PC-3 (cell line): ENCODE measurements around the gene PRKN. TPM values are rescaled to one million over a fixed set of nuclear protein-coding genes. Genes with fewer than 3 reads are reported as not detected.

Source experiments
- ATAC-seq: fragments of 200-7000 bp; cut with Tn5 transposase; 2 replicates; pipeline ENCODE4 v1.9.1; 2020; ENCODE audit warnings: mild to moderate bottlenecking, moderate library complexity
- BruUV-seq: library from RNA; stranded (reverse); fragments of 400-500 nt; replicated peaks from 2 replicates; lab custom pipeline; 2021; lab: Mats Ljungman, UMichigan
- CTCF ChIA-PET: fragments of 300-600 bp; sonication (Branson Sonifier 250); formaldehyde crosslinking; loops from one replicate; lab custom pipeline; 2022; ENCODE audit warnings: antibody characterized with exemption; lab: Charles Lee
- POLR2A ChIA-PET: fragments of 300-600 bp; sonication (Branson Sonifier 250); formaldehyde crosslinking; loops from one replicate; lab custom pipeline; 2022; ENCODE audit warnings: antibody characterized with exemption; ENCODE audit not compliant: unreplicated experiment; lab: Charles Lee
- DNase-seq: peaks from one replicate; pipeline ENCODE4 v3.0.0-alpha.2; 2015
- H2AFZ ChIP-seq: fragments of 300-600 bp; sonication (generic); 2 replicates; pipeline ENCODE4 v1.6.0; 2016; ENCODE audit warnings: antibody characterized with exemption, low read length
- H3F3A ChIP-seq: fragments of 300-600 bp; sonication (generic); one replicate; pipeline ENCODE4 v1.6.0; 2017; ENCODE audit warnings: antibody characterized with exemption, low read length, control low read depth, mild to moderate bottlenecking; ENCODE audit not compliant: unreplicated experiment
- H3K27ac ChIP-seq: fragments of 300-600 bp; sonication (generic); 2 replicates; pipeline ENCODE4 v1.5.1; 2016; ENCODE audit warnings: mild to moderate bottlenecking, low read length
- H3K27me3 ChIP-seq: fragments of 300-600 bp; sonication (generic); 2 replicates; pipeline ENCODE4 v1.6.1; 2016; ENCODE audit warnings: low read length, mixed read lengths
- H3K36me3 ChIP-seq: fragments of 300-600 bp; sonication (generic); 2 replicates; pipeline ENCODE4 v1.6.1; 2016; ENCODE audit warnings: low read depth, mixed run types, low read length, mixed read lengths
- H3K4me1 ChIP-seq: fragments of 300-600 bp; sonication (generic); 2 replicates; pipeline ENCODE4 v1.5.1; 2016; ENCODE audit warnings: low read length; ENCODE audit not compliant: insufficient read depth
- H3K4me2 ChIP-seq: fragments of 300-600 bp; sonication (generic); 2 replicates; pipeline ENCODE4 v1.6.0; 2016; ENCODE audit warnings: low read length
- H3K4me3 ChIP-seq: fragments of 300-600 bp; sonication (generic); 2 replicates; pipeline ENCODE4 v1.5.1; 2016; ENCODE audit warnings: mild to moderate bottlenecking, low read length, mixed read lengths
- H3K79me2 ChIP-seq: fragments of 300-600 bp; sonication (generic); 2 replicates; pipeline ENCODE4 v1.6.1; 2017; ENCODE audit warnings: low read length, mixed read lengths
- H3K9ac ChIP-seq: fragments of 300-600 bp; sonication (generic); 2 replicates; pipeline ENCODE4 v1.6.0; 2016; ENCODE audit warnings: mild to moderate bottlenecking, low read length
- H3K9me2 ChIP-seq: fragments of 300-600 bp; sonication (generic); replicated peaks from 2 replicates; pipeline ENCODE4 v1.6.1; 2016; ENCODE audit warnings: mixed run types, low read length, mixed read lengths
- H3K9me3 ChIP-seq: fragments of 300-600 bp; sonication (generic); 2 replicates; pipeline ENCODE4 v1.6.1; 2016; ENCODE audit warnings: low read length, mixed read lengths
- H4K20me1 ChIP-seq: fragments of 300-600 bp; sonication (generic); 2 replicates; pipeline ENCODE4 v1.6.1; 2016; ENCODE audit warnings: low read length, mixed read lengths
- CTCF ChIP-seq: fragments of 300-600 bp; sonication (generic); conservative IDR thresholded peaks from 2 replicates; pipeline ENCODE4 v1.5.1; 2017; ENCODE audit warnings: antibody characterized with exemption, low read depth, mild to moderate bottlenecking, low read length
- EZH2 ChIP-seq: fragments of 300-600 bp; sonication (generic); IDR thresholded peaks from one replicate; pipeline ENCODE4 v1.6.1; 2017; ENCODE audit warnings: antibody characterized with exemption, mild to moderate bottlenecking, low read length; ENCODE audit not compliant: unreplicated experiment
- EZH2phosphoT487 ChIP-seq: fragments of 300-600 bp; sonication (generic); IDR thresholded peaks from 2 replicates; pipeline ENCODE4 v1.6.1; 2018; ENCODE audit warnings: mild to moderate bottlenecking, antibody characterized with exemption, low read length, borderline replicate concordance
- intact Hi-C: fragments of 100-400 bp; cut with micrococcal nuclease; formaldehyde crosslinking; loops from 2 replicates; pipeline ENCODE4 v1.9.0; 2023
- total RNA-seq: library from RNA; depleted of rRNA; stranded (reverse); fragments of >200 nt; gene quantifications from 2 replicates; pipeline ENCODE4 v1.2.3, GENCODE V29; 2014

The PRKN gene
- total RNA-seq, 1 experiment from 2014 or later = not detected

GRCh38 chr6:161407581-161407980, 1320.0 kb downstream of the PRKN start:
- no peaks in the 10 kb centered on the region for H3K36me3 ChIP-seq
- DNase-seq = peak; percentile 48
- no peaks in the 10 kb centered on the region for H3K9me3 ChIP-seq
- H3K79me2 ChIP-seq = no peaks in the 10 kb centered on the region
- no TSS peak for BruUV-seq
- CTCF ChIA-PET = interaction anchor here (1.0 kb wide), 1 partner anchor 11 kb away, joined by 3 read pairs; no protein-coding TSS in a partner anchor
- H3K4me1 ChIP-seq = peaks cover 20% of the 10 kb centered on the region
- peak overlapping the region; percentile 70 for H3K27ac ChIP-seq
- 0 out of 2 replicates have a peak overlapping the region, but pooled peaks have one; percentile 67 for H3K4me2 ChIP-seq
- no peak overlapping the region for H2AFZ ChIP-seq
- no peak for TF ChIP-seq CTCF
- TF ChIP-seq EZH2phosphoT487 = no peak
- TF ChIP-seq EZH2 = no peak
- no peak overlapping the region for H3K4me3 ChIP-seq
- H3F3A ChIP-seq = no peaks in the 10 kb centered on the region
- no peaks in the 10 kb centered on the region for H3K27me3 ChIP-seq
- no peaks in the 10 kb centered on the region for H4K20me1 ChIP-seq
- no peak for ATAC-seq
- intact Hi-C loops = no loop called here
- POLR2A ChIA-PET = no interaction called here
- H3K9ac ChIP-seq = no peak overlapping the region
- no peaks in the 10 kb centered on the region for H3K9me2 ChIP-seq

DNA sequence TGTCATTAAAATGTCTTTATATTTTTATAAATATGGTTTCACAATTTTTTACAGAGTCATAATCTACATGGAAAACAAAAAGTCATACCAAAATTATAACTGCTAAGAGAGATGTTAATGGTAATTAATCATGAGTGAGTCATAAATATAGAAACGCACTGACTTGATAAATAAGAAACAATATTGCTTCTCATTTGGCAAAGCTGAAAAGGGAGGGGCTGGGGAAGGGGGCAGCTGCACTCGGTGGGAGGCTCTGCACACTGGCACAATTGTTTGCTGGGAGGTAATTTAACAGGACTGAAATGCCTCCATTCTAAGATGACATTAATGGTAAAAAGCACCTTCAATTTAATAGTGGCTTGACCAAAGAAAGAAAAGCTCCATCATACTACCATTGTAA, 1320.5 kb downstream of the PRKN start:
- no peak overlapping the region for H2AFZ ChIP-seq
- H3K27ac ChIP-seq = peak overlapping the region; percentile 70
- H3F3A ChIP-seq = no peaks in the 10 kb centered on the region
- no peaks in the 10 kb centered on the region for H4K20me1 ChIP-seq
- ChIA-PET POLR2A (no interaction called here), CTCF (interaction anchor here (1.0 kb wide), 1 partner anchor 11 kb away, joined by 3 read pairs; no protein-coding TSS in a partner anchor)
- no peaks in the 10 kb centered on the region for H3K79me2 ChIP-seq
- H3K9ac ChIP-seq = peak overlapping the region; percentile 4; the same call in 1 of the 2 replicates
- no TSS peak for BruUV-seq
- peaks cover 20% of the 10 kb centered on the region for H3K4me1 ChIP-seq
- H3K27me3 ChIP-seq = no peaks in the 10 kb centered on the region
- H3K4me3 ChIP-seq = no peak overlapping the region
- intact Hi-C loops = no loop called here
- no peaks in the 10 kb centered on the region for H3K36me3 ChIP-seq
- peak overlapping the region; percentile 67 for H3K4me2 ChIP-seq
- no peaks in the 10 kb centered on the region for H3K9me3 ChIP-seq
- DNase-seq (no peak), ATAC-seq (no peak)
- no peaks in the 10 kb centered on the region for H3K9me2 ChIP-seq
- TF ChIP-seq EZH2phosphoT487 = no peak
- no peak for TF ChIP-seq EZH2
- TF ChIP-seq CTCF = no peak

DNA sequence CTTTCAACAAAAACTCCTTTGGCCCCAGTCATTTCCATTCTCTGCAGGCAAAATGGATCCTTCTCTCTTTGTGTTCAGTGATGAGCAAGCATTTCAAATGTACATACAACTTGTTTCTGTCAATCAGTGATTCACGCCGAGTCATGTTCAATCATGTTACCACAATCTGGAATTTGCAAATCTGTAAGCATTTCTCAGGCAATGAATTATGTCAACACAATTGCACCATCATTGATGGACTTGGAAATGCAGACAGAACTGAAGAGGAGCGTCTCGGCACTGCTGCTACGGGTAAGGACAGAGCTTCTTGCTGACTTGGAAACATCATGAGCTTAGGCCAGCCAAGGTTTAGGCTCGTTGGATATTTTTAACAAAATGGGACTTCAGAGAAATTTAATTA, 1320.9 kb downstream of the PRKN start:
- POLR2A ChIA-PET = no interaction called here
- TF ChIP-seq CTCF = no peak
- TF ChIP-seq EZH2 = no peak
- TF ChIP-seq EZH2phosphoT487 = no peak
- Histone ChIP-seq H4K20me1 (no peaks in the 10 kb centered on the region), H3K36me3 (no peaks in the 10 kb centered on the region), H3K27ac (peak overlapping the region; percentile 70), H3F3A (no peaks in the 10 kb centered on the region), H3K9me2 (no peaks in the 10 kb centered on the region), H2AFZ (peak overlapping the region; percentile 36; the same call in 1 of the 2 replicates), H3K9ac (peak overlapping the region; percentile 6; the same call in 1 of the 2 replicates), H3K4me2 (peak overlapping the region; percentile 67), H3K79me2 (no peaks in the 10 kb centered on the region), H3K9me3 (no peaks in the 10 kb centered on the region), H3K27me3 (no peaks in the 10 kb centered on the region), H3K4me1 (peaks cover 20% of the 10 kb centered on the region), H3K4me3 (no peak overlapping the region)
- CTCF ChIA-PET = interaction anchor here (1.0 kb wide), 1 partner anchor 12 kb away, joined by 3 read pairs; no protein-coding TSS in a partner anchor
- intact Hi-C loops = no loop called here
- DNase-seq (peak; percentile 90), ATAC-seq (peak; percentile 31; the same call in 1 of the 2 replicates)
- no TSS peak for BruUV-seq
